Measurements from ENCODE around the gene BTBD16.

DNA sequence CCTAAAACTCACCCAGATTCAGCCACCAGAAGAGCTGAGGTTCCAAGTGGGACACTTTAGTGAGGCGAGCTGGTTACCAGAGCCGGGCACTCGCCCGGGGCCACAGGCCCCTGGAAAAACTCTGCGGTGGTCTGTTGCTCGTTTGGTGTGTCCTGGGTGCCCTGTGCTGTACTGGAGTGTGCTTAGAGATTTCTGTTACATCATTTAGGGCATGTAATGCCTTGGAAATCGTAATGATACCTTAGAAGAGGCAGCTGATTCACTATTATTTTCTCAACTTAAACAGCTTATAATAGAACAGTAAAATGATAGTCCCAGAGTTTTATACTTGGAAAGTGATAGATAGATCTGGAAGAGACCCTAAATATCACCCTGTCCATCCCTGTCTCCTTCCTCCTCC is 48.5 kb upstream of the BTBD16 start:
- TF ChIP-seq, protein P1, sequence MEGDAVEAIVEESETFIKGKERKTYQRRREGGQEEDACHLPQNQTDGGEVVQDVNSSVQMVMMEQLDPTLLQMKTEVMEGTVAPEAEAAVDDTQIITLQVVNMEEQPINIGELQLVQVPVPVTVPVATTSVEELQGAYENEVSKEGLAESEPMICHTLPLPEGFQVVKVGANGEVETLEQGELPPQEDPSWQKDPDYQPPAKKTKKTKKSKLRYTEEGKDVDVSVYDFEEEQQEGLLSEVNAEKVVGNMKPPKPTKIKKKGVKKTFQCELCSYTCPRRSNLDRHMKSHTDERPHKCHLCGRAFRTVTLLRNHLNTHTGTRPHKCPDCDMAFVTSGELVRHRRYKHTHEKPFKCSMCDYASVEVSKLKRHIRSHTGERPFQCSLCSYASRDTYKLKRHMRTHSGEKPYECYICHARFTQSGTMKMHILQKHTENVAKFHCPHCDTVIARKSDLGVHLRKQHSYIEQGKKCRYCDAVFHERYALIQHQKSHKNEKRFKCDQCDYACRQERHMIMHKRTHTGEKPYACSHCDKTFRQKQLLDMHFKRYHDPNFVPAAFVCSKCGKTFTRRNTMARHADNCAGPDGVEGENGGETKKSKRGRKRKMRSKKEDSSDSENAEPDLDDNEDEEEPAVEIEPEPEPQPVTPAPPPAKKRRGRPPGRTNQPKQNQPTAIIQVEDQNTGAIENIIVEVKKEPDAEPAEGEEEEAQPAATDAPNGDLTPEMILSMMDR (IDR thresholded peaks at IDR 0.05), result no peak
- no peak for TF ChIP-seq POLR2A (IDR thresholded peaks at IDR 0.05)
- no peak for TF ChIP-seq POLR2AphosphoS5 (IDR thresholded peaks at IDR 0.05)

Data from prostate gland (tissue), 2 donors.